ENCODE results near the gene CERS3. TPM values are rescaled to one million over a fixed set of nuclear protein-coding genes. Genes with fewer than 3 reads are reported as not detected.

Gene CERS3
- total RNA-seq, 1 donor from 2014 or later = 0.71 TPM

GRCh38 chr15:100385300-100386050, 143.3 kb downstream of the CERS3 start:
- intact Hi-C loops (cut with micrococcal nuclease) = no loop called here

GRCh38 chr15:100384108-100384410, 144.7 kb downstream of the CERS3 start:
- intact Hi-C loops (cut with micrococcal nuclease) = no loop called here

GRCh38 chr15:100383302-100384107, 145.2 kb downstream of the CERS3 start:
- intact Hi-C loops (cut with micrococcal nuclease) = loop anchor here (1.0 kb wide), 2 partner anchors 33 to 455 kb away; no protein-coding TSS in a partner anchor

- intact Hi-C loops (cut with micrococcal nuclease) = no loop called here
Observed at GRCh38 chr15:100373942-100374341, 154.8 kb downstream of the CERS3 start.

- intact Hi-C loops (cut with micrococcal nuclease) = no loop called here
Observed at GRCh38 chr15:100373120-100373896, 155.4 kb downstream of the CERS3 start.

- intact Hi-C loops (cut with micrococcal nuclease) = no loop called here
Observed at GRCh38 chr15:100372739-100373119, 156.0 kb downstream of the CERS3 start.

- intact Hi-C loops (cut with micrococcal nuclease) = no loop called here
Observed at GRCh38 chr15:100355342-100355741, 173.4 kb downstream of the CERS3 start.

GRCh38 chr15:100353449-100353848, 175.3 kb downstream of the CERS3 start:
- intact Hi-C loops (cut with micrococcal nuclease) = no loop called here

- intact Hi-C loops (cut with micrococcal nuclease) = loop anchor here (1.0 to 2.0 kb wide), 12 partner anchors 8 to 783 kb away; partner anchors contain the start of genes ASB7, LINS1 and LYSMD4
Observed at GRCh38 chr15:100350434-100351226, 178.1 kb downstream of the CERS3 start.

Other genes with a start within 250 kb of the CERS3 start
- gene ADAMTS17, start 187.0 kb downstream of the CERS3 start, total RNA-seq = 2.1 and 3.2 TPM in 2 replicates
- 96.2 and 98.8 TPM in 2 replicates for gene LINS1, start 73.2 kb upstream of the CERS3 start, total RNA-seq
- 23.3 and 26.7 TPM in 2 replicates for gene ASB7, start 73.6 kb upstream of the CERS3 start, total RNA-seq